Measurements from ENCODE around the gene MAGI3.

The MAGI3 gene

GRCh38 chr1:113517983-113518382 is 127.7 kb downstream of the MAGI3 start:
- DNase-seq (ENCODE audit: low read depth in 1 of 2, low spot score in 1 of 2) = no peak
- no peak for TF ChIP-seq JUND (IDR thresholded peaks at IDR 0.05; ENCODE audit: low read depth)
- in situ Hi-C loops (cut with HindIII; ENCODE audit: low pct_unique_long_range_greater_than_20kb, low sequenced_read_pairs) = no loop called here

GRCh38 chr1:113519556-113519955 is 129.2 kb downstream of the MAGI3 start:
- no peak for TF ChIP-seq JUND (IDR thresholded peaks at IDR 0.05; ENCODE audit: low read depth)
- no peak for DNase-seq (ENCODE audit: low read depth in 1 of 2, low spot score in 1 of 2)
- in situ Hi-C loops (cut with HindIII; ENCODE audit: low pct_unique_long_range_greater_than_20kb, low sequenced_read_pairs) = no loop called here

- DNase-seq (ENCODE audit: low read depth in 1 of 2, low spot score in 1 of 2) = no peak
- in situ Hi-C loops (cut with HindIII; ENCODE audit: low pct_unique_long_range_greater_than_20kb, low sequenced_read_pairs) = no loop called here
- TF ChIP-seq JUND (IDR thresholded peaks at IDR 0.05; ENCODE audit: low read depth) = no peak
Measured at GRCh38 chr1:113530021-113530420, 139.7 kb downstream of the MAGI3 start.

GRCh38 chr1:113531321-113531720 is 141.0 kb downstream of the MAGI3 start:
- no peak for TF ChIP-seq JUND (IDR thresholded peaks at IDR 0.05; ENCODE audit: low read depth)
- in situ Hi-C loops (cut with HindIII; ENCODE audit: low pct_unique_long_range_greater_than_20kb, low sequenced_read_pairs) = no loop called here
- DNase-seq (ENCODE audit: low read depth in 1 of 2, low spot score in 1 of 2) = no peak

GRCh38 chr1:113533061-113533460 is 142.7 kb downstream of the MAGI3 start:
- DNase-seq (ENCODE audit: low read depth in 1 of 2, low spot score in 1 of 2) = no peak
- TF ChIP-seq JUND (IDR thresholded peaks at IDR 0.05; ENCODE audit: low read depth) = no peak

GRCh38 chr1:113534130-113534817 is 144.0 kb downstream of the MAGI3 start:
- in situ Hi-C loops (cut with HindIII; ENCODE audit: low pct_unique_long_range_greater_than_20kb, low sequenced_read_pairs) = no loop called here
- TF ChIP-seq JUND (IDR thresholded peaks at IDR 0.05; ENCODE audit: low read depth) = no peak
- no peak for DNase-seq (ENCODE audit: low read depth in 1 of 2, low spot score in 1 of 2)

More at GRCh38 chr1:113533061-113533460, 142.7 kb downstream of the MAGI3 start:
- in situ Hi-C loops (cut with HindIII; ENCODE audit: low pct_unique_long_range_greater_than_20kb, low sequenced_read_pairs) = no loop called here

- TF ChIP-seq JUND (IDR thresholded peaks at IDR 0.05; ENCODE audit: low read depth) = no peak
- DNase-seq (ENCODE audit: low read depth in 1 of 2, low spot score in 1 of 2) = peak in 1 of 2 experiments; percentile 8
- in situ Hi-C loops (cut with HindIII; ENCODE audit: low pct_unique_long_range_greater_than_20kb, low sequenced_read_pairs) = no loop called here
Measured at GRCh38 chr1:113534875-113535274, 144.6 kb downstream of the MAGI3 start.

- TF ChIP-seq JUND (IDR thresholded peaks at IDR 0.05; ENCODE audit: low read depth) = no peak
- in situ Hi-C loops (cut with HindIII; ENCODE audit: low pct_unique_long_range_greater_than_20kb, low sequenced_read_pairs) = no loop called here
- DNase-seq (ENCODE audit: low read depth in 1 of 2, low spot score in 1 of 2) = no peak
Measured at GRCh38 chr1:113536182-113536780, 146.0 kb downstream of the MAGI3 start.

GRCh38 chr1:113538225-113538624 is 147.9 kb downstream of the MAGI3 start:
- DNase-seq (ENCODE audit: low read depth in 1 of 2, low spot score in 1 of 2) = no peak
- TF ChIP-seq JUND (IDR thresholded peaks at IDR 0.05; ENCODE audit: low read depth) = no peak
- in situ Hi-C loops (cut with HindIII; ENCODE audit: low pct_unique_long_range_greater_than_20kb, low sequenced_read_pairs) = no loop called here

GRCh38 chr1:113540335-113540734 is 150.0 kb downstream of the MAGI3 start:
- DNase-seq (ENCODE audit: low read depth in 1 of 2, low spot score in 1 of 2) = peak in 1 of 2 experiments; percentile 15
- in situ Hi-C loops (cut with HindIII; ENCODE audit: low pct_unique_long_range_greater_than_20kb, low sequenced_read_pairs) = no loop called here
- no peak for TF ChIP-seq JUND (IDR thresholded peaks at IDR 0.05; ENCODE audit: low read depth)

GRCh38 chr1:113541106-113541505 is 150.8 kb downstream of the MAGI3 start:
- TF ChIP-seq JUND (IDR thresholded peaks at IDR 0.05; ENCODE audit: low read depth) = no peak
- DNase-seq (ENCODE audit: low read depth in 1 of 2, low spot score in 1 of 2) = no peak
- in situ Hi-C loops (cut with HindIII; ENCODE audit: low pct_unique_long_range_greater_than_20kb, low sequenced_read_pairs) = no loop called here

GRCh38 chr1:113542221-113542701 is 151.9 kb downstream of the MAGI3 start:
- in situ Hi-C loops (cut with HindIII; ENCODE audit: low pct_unique_long_range_greater_than_20kb, low sequenced_read_pairs) = no loop called here
- TF ChIP-seq JUND (IDR thresholded peaks at IDR 0.05; ENCODE audit: low read depth) = no peak
- DNase-seq (ENCODE audit: low read depth in 1 of 2, low spot score in 1 of 2) = no peak

GRCh38 chr1:113543110-113543509 is 152.8 kb downstream of the MAGI3 start:
- in situ Hi-C loops (cut with HindIII; ENCODE audit: low pct_unique_long_range_greater_than_20kb, low sequenced_read_pairs) = no loop called here
- DNase-seq (ENCODE audit: low read depth in 1 of 2, low spot score in 1 of 2) = no peak
- no peak for TF ChIP-seq JUND (IDR thresholded peaks at IDR 0.05; ENCODE audit: low read depth)

All from T47D (cell line).